Subcutaneous adipose tissue (tissue), 4 donors: ENCODE data around the gene TSPOAP1. TPM values are rescaled to one million over a fixed set of nuclear protein-coding genes. Genes with fewer than 3 reads are reported as not detected.

Source experiments
- CTCF ChIP-seq: fragments of 450-650 bp; IDR thresholded peaks from one replicate; pipeline ENCODE4 v1.5.1; 2016; ENCODE audit warnings: low read depth, mild to moderate bottlenecking, control low read depth, antibody characterized with exemption, moderate library complexity
- total RNA-seq, 4 donors: library from RNA; depleted of rRNA; stranded (reverse); fragments of >200 nt; gene quantifications; one replicate each; pipeline ENCODE4 v1.1.0, GENCODE V29; 2016

Gene TSPOAP1
- total RNA-seq, 4 donors from 2014 or later, result 0.65 to 4.3 (median 1.1) TPM

- TF ChIP-seq CTCF, result no peak
Observed at GRCh38 chr17:58351831-58352595, 23.4 kb upstream of the TSPOAP1 start, which contains the start of gene SUPT4H1. SUPT4H1 (minus strand) TSS chr17:58352201; CDS start chr17:58352135, 66 bp downstream.

GRCh38 chr17:58351182-58351581 lies 22.6 kb upstream of the TSPOAP1 start:
- TF ChIP-seq CTCF, result no peak

- TF ChIP-seq CTCF, result no peak
Observed at GRCh38 chr17:58348038-58348437, 19.4 kb upstream of the TSPOAP1 start.

GRCh38 chr17:58345500-58345899 lies 16.9 kb upstream of the TSPOAP1 start:
- no peak for TF ChIP-seq CTCF

- TF ChIP-seq CTCF, result no peak
Observed at GRCh38 chr17:58344791-58345157, 16.2 kb upstream of the TSPOAP1 start.

- TF ChIP-seq CTCF, result no peak
Observed at GRCh38 chr17:58344047-58344790, 15.6 kb upstream of the TSPOAP1 start.

- TF ChIP-seq CTCF, result no peak
Observed at GRCh38 chr17:58343131-58343530, 14.5 kb upstream of the TSPOAP1 start.
